ENCODE measurements around the gene ADGRA1.

DNA sequence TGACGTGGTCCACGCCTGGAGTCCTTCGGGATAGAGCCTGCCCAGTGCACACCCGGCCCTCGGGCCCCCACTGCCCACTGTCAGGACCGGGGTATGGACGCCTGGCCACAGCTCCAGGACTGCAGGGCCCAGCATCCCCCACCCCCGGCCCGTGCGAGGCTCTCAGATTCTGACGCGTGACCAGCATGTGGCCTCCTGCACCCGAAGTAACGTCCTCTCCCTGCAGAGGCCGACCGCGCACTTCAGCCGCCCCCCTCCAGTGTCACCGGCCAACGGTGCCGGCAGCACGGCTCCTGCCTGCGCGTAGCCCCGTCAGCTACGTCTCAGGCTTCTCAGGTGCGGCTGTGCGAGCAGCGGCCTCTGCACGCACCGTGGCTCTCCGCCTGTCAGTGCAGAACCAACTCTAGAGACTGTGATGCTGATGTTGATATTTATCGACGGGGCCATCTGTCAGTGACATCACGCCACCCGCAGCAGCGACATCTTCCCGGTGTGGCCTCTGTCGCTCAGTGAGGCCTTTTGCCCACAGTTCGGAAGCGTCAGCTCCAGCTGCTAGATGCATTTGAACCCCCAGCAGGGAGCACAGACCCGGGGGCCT, 40.1 kb upstream of the ADGRA1 start:
- TF ChIP-seq, protein P1, sequence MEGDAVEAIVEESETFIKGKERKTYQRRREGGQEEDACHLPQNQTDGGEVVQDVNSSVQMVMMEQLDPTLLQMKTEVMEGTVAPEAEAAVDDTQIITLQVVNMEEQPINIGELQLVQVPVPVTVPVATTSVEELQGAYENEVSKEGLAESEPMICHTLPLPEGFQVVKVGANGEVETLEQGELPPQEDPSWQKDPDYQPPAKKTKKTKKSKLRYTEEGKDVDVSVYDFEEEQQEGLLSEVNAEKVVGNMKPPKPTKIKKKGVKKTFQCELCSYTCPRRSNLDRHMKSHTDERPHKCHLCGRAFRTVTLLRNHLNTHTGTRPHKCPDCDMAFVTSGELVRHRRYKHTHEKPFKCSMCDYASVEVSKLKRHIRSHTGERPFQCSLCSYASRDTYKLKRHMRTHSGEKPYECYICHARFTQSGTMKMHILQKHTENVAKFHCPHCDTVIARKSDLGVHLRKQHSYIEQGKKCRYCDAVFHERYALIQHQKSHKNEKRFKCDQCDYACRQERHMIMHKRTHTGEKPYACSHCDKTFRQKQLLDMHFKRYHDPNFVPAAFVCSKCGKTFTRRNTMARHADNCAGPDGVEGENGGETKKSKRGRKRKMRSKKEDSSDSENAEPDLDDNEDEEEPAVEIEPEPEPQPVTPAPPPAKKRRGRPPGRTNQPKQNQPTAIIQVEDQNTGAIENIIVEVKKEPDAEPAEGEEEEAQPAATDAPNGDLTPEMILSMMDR (IDR thresholded peaks at IDR 0.05; ENCODE audit: low read length): no peak
- no peak for TF ChIP-seq EZH2 (IDR thresholded peaks at IDR 0.05; ENCODE audit: borderline replicate concordance, low read length)

All from OCI-LY1 (cell line).